K562 (cell line): ENCODE results near the gene PDE4D. TPM values are rescaled to one million over a fixed set of nuclear protein-coding genes. Genes with fewer than 3 reads are reported as not detected.

Experiments used
- ATAC-seq: fragments of 200-7000 bp; cut with Tn5 transposase; 3 replicates; pipeline ENCODE4 v1.9.1; 2020; ENCODE audit warnings: moderate library complexity
- BruUV-seq: library from RNA; stranded (reverse); fragments of 400-500 nt; replicated peaks from 2 replicates; lab custom pipeline; 2021; lab: Mats Ljungman, UMichigan
- CTCF ChIA-PET: fragments of 300-600 bp; formaldehyde crosslinking; extraction: SDS; loops from one replicate; lab custom pipeline; 2021; ENCODE audit warnings: low intra/inter-chr PET ratio; lab: Yijun Ruan, JAX
- POLR2A ChIA-PET: fragments of 300-600, 350-650 bp; sonication (Branson Sonifier 250); formaldehyde crosslinking; extraction: SDS; loops from one replicate; lab custom pipeline; 2021; ENCODE audit warnings: antibody characterized with exemption, inconsistent platforms; lab: Yijun Ruan, JAX
- DNase-seq, 4 experiments: peaks; one replicate each; pipeline versions ENCODE4 v3.0.0 to v3.0.0-alpha.2; 2011 to 2018; ENCODE audit warnings: low spot score in 3 of 4, mixed read lengths in 3 of 4; ENCODE audit errors: extremely low read depth in 1 of 4
- FAIRE-seq: peaks from 2 replicates; lab custom pipeline; 2011; peaks lifted over from hg19 to GRCh38; lab: Jason Lieb, UNC
- H2AFZ ChIP-seq: 2 replicates; pipeline ENCODE4 v1.6.0; 2011; ENCODE audit warnings: low read depth, low read length, control low read depth, inconsistent platforms
- H3K27ac ChIP-seq: fragments of 200-600 bp; 3 replicates; pipeline ENCODE4 v1.8.0; 2011; ENCODE audit warnings: low read depth, mild to moderate bottlenecking, control low read depth, inconsistent platforms, low read length, moderate library complexity, mixed read lengths; ENCODE audit errors: extremely low read depth
- H3K27me3 ChIP-seq, 2 experiments: fragments of 300-600 bp in 1 of 2; 2 replicates in 1 of 2; 3 replicates in 1 of 2; pipeline versions ENCODE4 v1.6.0 to v1.8.0; 2011; ENCODE audit warnings: inconsistent platforms in 2 of 2, low read length in 2 of 2, mild to moderate bottlenecking in 1 of 2, mixed read lengths in 1 of 2, moderate library complexity in 1 of 2; ENCODE audit not compliant: control insufficient read depth in 2 of 2, insufficient read depth in 2 of 2
- H3K36me3 ChIP-seq: fragments of 300-600 bp; 3 replicates; pipeline ENCODE4 v1.8.0; 2011; ENCODE audit warnings: mild to moderate bottlenecking, low read length, inconsistent platforms; ENCODE audit not compliant: control insufficient read depth, insufficient read depth
- H3K4me1 ChIP-seq, 2 experiments: fragments of 200-600 bp in 1 of 2; replicated peaks in 1 of 2; 2 replicates in 1 of 2; 3 replicates in 1 of 2; pipeline versions ENCODE4 v1.5.1 to v1.8.0; 2011; ENCODE audit warnings: inconsistent platforms in 2 of 2, low read length in 2 of 2, mild to moderate bottlenecking in 1 of 2, mixed read lengths in 1 of 2, moderate library complexity in 1 of 2; ENCODE audit not compliant: control insufficient read depth in 2 of 2, insufficient read depth in 2 of 2
- H3K4me2 ChIP-seq: 2 replicates; pipeline ENCODE4 v1.6.1; 2011; ENCODE audit warnings: low read length, control low read depth, inconsistent platforms, mixed read lengths; ENCODE audit not compliant: insufficient read depth
- H3K4me3 ChIP-seq: fragments of 200-600 bp; sonication (generic), shearing (Covaris generic); 2 replicates; pipeline ENCODE4 v1.5.1; 2016; ENCODE audit warnings: control low read depth, inconsistent platforms
- H3K79me2 ChIP-seq: fragments of 200-600 bp; 3 replicates; pipeline ENCODE4 v1.8.0; 2011; ENCODE audit warnings: low read length, inconsistent platforms; ENCODE audit not compliant: control insufficient read depth, insufficient read depth
- H3K9ac ChIP-seq, 2 experiments: 2 replicates each; pipeline versions ENCODE4 v1.6.0 to v1.6.1; 2011; ENCODE audit warnings: low read depth in 2 of 2, low read length in 2 of 2, control low read depth in 1 of 2, inconsistent platforms in 1 of 2, mild to moderate bottlenecking in 1 of 2, mixed read lengths in 1 of 2; ENCODE audit not compliant: insufficient read depth in 1 of 2
- H3K9me1 ChIP-seq: one replicate; pipeline ENCODE4 v1.6.0; 2011; ENCODE audit warnings: inconsistent platforms, mild to moderate bottlenecking, low read length, moderate library complexity; ENCODE audit not compliant: control insufficient read depth, insufficient read depth
- H3K9me3 ChIP-seq: replicated peaks from 2 replicates; pipeline ENCODE4 v1.5.1; 2011; ENCODE audit warnings: low read depth, low read length, inconsistent platforms; ENCODE audit not compliant: control insufficient read depth, insufficient read depth
- H4K20me1 ChIP-seq: replicated peaks from 2 replicates; pipeline ENCODE4 v1.6.1; 2011; ENCODE audit warnings: low read length, inconsistent platforms, mixed read lengths; ENCODE audit not compliant: control insufficient read depth, insufficient read depth
- BCL6 ChIP-seq: fragments of 250-450 bp; sonication (Bioruptor Pico); IDR thresholded peaks from 2 replicates; pipeline ENCODE4 v1.4.0; 2020
- POLR2B ChIP-seq: fragments of 450-650 bp; IDR thresholded peaks from 2 replicates; pipeline ENCODE4 v1.6.1; 2018; ENCODE audit warnings: low read depth; ENCODE audit not compliant: partially characterized antibody
- PTTG1 ChIP-seq: fragments of 450-650 bp; IDR thresholded peaks from 2 replicates; pipeline ENCODE4 v1.6.1; 2016; ENCODE audit warnings: low read depth, mild to moderate bottlenecking, missing genetic modification characterization, missing compliant biosample characterization
- RFX7 ChIP-seq: fragments of 250-450 bp; sonication (Bioruptor Pico); IDR thresholded peaks from 2 replicates; pipeline ENCODE4 v1.5.1; 2021; ENCODE audit warnings: mild to moderate bottlenecking
- SLC30A9 ChIP-seq: fragments of 250-450 bp; sonication (Bioruptor Pico); IDR thresholded peaks from 2 replicates; pipeline ENCODE4 v1.8.0; 2022; ENCODE audit warnings: mild to moderate bottlenecking, moderate library complexity
- WGBS: fragments of 100-300 bp; shearing (Covaris generic); methylation state at CpG from one replicate; pipeline ENCODE4 v1.1.6; 2016; ENCODE audit warnings: low coverage, mixed read lengths; ENCODE audit not compliant: insufficient coverage; ENCODE audit errors: missing lambda C conversion rate; 5-methylcytosine and 5-hydroxymethylcytosine counted together
- in situ Hi-C: fragments of 300-500 bp; cut with MboI; formaldehyde crosslinking; loops from 4 replicates; pipeline ENCODE4 v1.15.0; 2018; ENCODE audit warnings: inconsistent platforms, mixed read lengths
- intact Hi-C: fragments of 100-400 bp; cut with micrococcal nuclease; formaldehyde crosslinking; loops from 2 replicates; pipeline ENCODE4 v1.14.2; 2022
- polyA plus RNA-seq, 8 experiments: library from polyadenylated mRNA; depleted of rRNA in 4 of 8; stranded (reverse) in 5 of 8; unstranded in 3 of 8; fragments of >200 nt; fragmentation: Nextera tagmentation in 2 of 8; fragmentation: Illumina TruSeq in 1 of 8; extraction: Ambion mirVana in 2 of 8; extraction: Trizol in 1 of 8; gene quantifications; 2 replicates each; pipeline versions ENCODE4 v1.2.1 to v1.2.3, GENCODE V29; 2011 to 2014; ENCODE audit warnings: inconsistent platforms in 1 of 8, missing spikeins in 1 of 8
- total RNA-seq, 7 experiments: library from RNA; depleted of rRNA in 6 of 7; stranded (reverse); fragments of >200 nt in 6 of 7; fragmentation: Illumina TruSeq in 2 of 7; extraction: Trizol in 2 of 7; gene quantifications; 2 replicates each; pipeline versions ENCODE4 v1.2.1 to v1.2.3, GENCODE V29; 2011 to 2021; ENCODE audit warnings: low replicate concordance in 1 of 7

The PDE4D gene
- total and polyA plus RNA-seq, 9 of the 15 experiments (the other 6 are each of a cell fraction or from before 2014, with no cell fraction given), result 0.04 to 0.46 (median 0.13) TPM

DNA sequence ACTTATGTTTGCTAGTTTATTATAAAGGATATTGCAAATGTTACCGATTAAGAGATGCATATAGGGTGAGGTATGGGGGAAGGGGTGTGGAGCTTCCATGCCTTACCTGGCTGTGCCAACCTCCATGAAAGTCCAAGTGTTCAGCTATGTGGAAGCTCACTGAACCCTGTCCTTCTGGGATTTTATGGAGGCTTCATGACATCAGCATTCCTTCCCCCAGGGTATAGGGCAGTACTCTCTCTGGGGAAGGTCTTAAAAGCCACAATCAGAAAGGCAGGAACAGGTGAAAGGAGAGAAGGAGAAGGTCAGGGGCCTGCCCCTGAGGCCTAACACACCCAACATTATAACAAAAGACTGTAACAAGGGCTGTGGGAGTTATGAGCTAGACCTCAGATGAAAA lies 592.6 kb downstream of the PDE4D start:
- no peaks in the 10 kb centered on the region for H3K27me3 ChIP-seq
- BruUV-seq, result no TSS peak
- H3K27ac ChIP-seq, result no peak overlapping the region
- 0% methylated on average over 1 of the region's 1 CpG for WGBS
- POLR2A ChIA-PET, result interaction anchor here (0.6 kb wide), 1 partner anchor 85 kb away, joined by 3 read pairs; no protein-coding TSS in a partner anchor
- FAIRE-seq, result no peak
- no peaks in the 10 kb centered on the region for H3K36me3 ChIP-seq
- in situ Hi-C loops, result no loop called here
- H3K4me1 ChIP-seq, result no peaks in the 10 kb centered on the region
- H3K79me2 ChIP-seq, result no peaks in the 10 kb centered on the region
- H3K4me2 ChIP-seq, result no peak overlapping the region
- H3K9ac ChIP-seq, result no peak overlapping the region
- intact Hi-C loops, result no loop called here
- no peaks in the 10 kb centered on the region for H4K20me1 ChIP-seq
- TF ChIP-seq BCL6 (CRISPR knock-in tag), result no peak
- no peak for TF ChIP-seq POLR2B
- H3K4me3 ChIP-seq, result no peak overlapping the region
- no peak overlapping the region for H2AFZ ChIP-seq
- ATAC-seq, result no peak
- no peaks in the 10 kb centered on the region for H3K9me3 ChIP-seq
- no peak for DNase-seq
- CTCF ChIA-PET, result no interaction called here
- H3K9me1 ChIP-seq, result no peaks in the 10 kb centered on the region

DNA sequence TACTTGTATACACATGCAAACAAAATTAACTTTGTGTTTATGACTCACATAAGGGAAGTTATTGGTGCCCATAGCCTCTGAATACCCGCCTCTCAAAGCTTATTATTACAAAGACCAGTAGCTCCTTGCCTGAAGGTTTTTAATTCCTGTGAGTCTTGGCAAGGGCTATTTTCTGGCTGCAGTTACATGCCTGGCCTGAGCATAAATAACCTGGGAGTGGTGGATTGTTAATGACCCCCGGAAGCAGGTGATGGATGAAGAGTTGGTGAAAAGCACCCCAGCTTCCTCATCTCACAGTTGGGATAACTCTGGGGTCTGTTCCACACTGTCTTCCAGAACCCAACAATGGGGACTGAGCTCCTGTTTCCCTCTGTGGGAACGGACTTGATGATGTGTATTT lies 594.5 kb downstream of the PDE4D start:
- ATAC-seq (no peak), DNase-seq (no peak), FAIRE-seq (no peak)
- Histone ChIP-seq H3K4me1 (no peaks in the 10 kb centered on the region), H3K4me3 (no peak overlapping the region), H2AFZ (no peak overlapping the region), H4K20me1 (no peaks in the 10 kb centered on the region), H3K27ac (no peak overlapping the region), H3K79me2 (no peaks in the 10 kb centered on the region), H3K4me2 (no peak overlapping the region), H3K9ac (no peak overlapping the region), H3K9me3 (no peaks in the 10 kb centered on the region), H3K9me1 (no peaks in the 10 kb centered on the region), H3K36me3 (no peaks in the 10 kb centered on the region), H3K27me3 (no peaks in the 10 kb centered on the region)
- CTCF ChIA-PET, result no interaction called here
- 3% methylated on average over 3 of the region's 3 CpGs for WGBS
- intact Hi-C loops, result no loop called here
- BruUV-seq, result no TSS peak
- in situ Hi-C loops, result no loop called here
- POLR2A ChIA-PET, result no interaction called here
- TF ChIP-seq PTTG1 (tag) (no peak), SLC30A9 (CRISPR knock-in tag) (no peak), RFX7 (CRISPR knock-in tag) (no peak)
